Thymus (tissue), 11 donors: Measurements from ENCODE around the gene ZRANB1. TPM values are rescaled to one million over a fixed set of nuclear protein-coding genes. Genes with fewer than 3 reads are reported as not detected.

Experiments
- DNase-seq, 9 donors: peaks; one replicate each; pipeline ENCODE4 v3.0.0-alpha.2; 2013; ENCODE audit warnings: low spot score in 9 of 9, low read depth in 6 of 9, missing footprints in 1 of 9
- H3K27ac ChIP-seq, 2 donors: one replicate each; pipeline ENCODE4 v1.5.1; 2013; ENCODE audit warnings: control low read depth in 1 of 2, low read depth in 1 of 2, low read length in 1 of 2, mild to moderate bottlenecking in 1 of 2, moderate library complexity in 1 of 2
- H3K27me3 ChIP-seq, 2 donors: one replicate each; pipeline ENCODE4 v1.5.1; 2013; ENCODE audit warnings: low read length in 1 of 2; ENCODE audit not compliant: control insufficient read depth in 2 of 2, insufficient read depth in 1 of 2
- H3K36me3 ChIP-seq, 2 donors: one replicate each; pipeline ENCODE4 v1.5.1; 2013; ENCODE audit warnings: low read length in 1 of 2, mild to moderate bottlenecking in 1 of 2, moderate library complexity in 1 of 2; ENCODE audit not compliant: control insufficient read depth in 2 of 2, insufficient read depth in 2 of 2
- H3K4me1 ChIP-seq, 2 donors: one replicate each; pipeline ENCODE4 v1.5.1; 2013; ENCODE audit warnings: low read length in 2 of 2; ENCODE audit not compliant: control insufficient read depth in 2 of 2, insufficient read depth in 2 of 2
- H3K4me3 ChIP-seq, 2 donors: one replicate each; pipeline ENCODE4 v1.5.1; 2013; ENCODE audit warnings: low read length in 2 of 2, control low read depth in 1 of 2, mild to moderate bottlenecking in 1 of 2
- H3K9me3 ChIP-seq, 2 donors: one replicate each; pipeline ENCODE4 v1.5.1; 2013; ENCODE audit warnings: low read length in 1 of 2, mild to moderate bottlenecking in 1 of 2; ENCODE audit not compliant: control insufficient read depth in 2 of 2, insufficient read depth in 1 of 2
- WGBS: extraction: QIAGEN DNeasy Blood & Tissue Kit; methylation state at CpG from one replicate; pipeline ENCODE4 v1.1.7; 2013; 5-methylcytosine and 5-hydroxymethylcytosine counted together
- polyA plus RNA-seq: library from polyadenylated mRNA; stranded (reverse); fragments of 200-250 nt; gene quantifications from one replicate; pipeline ENCODE4 v1.2.3, GENCODE V29; 2013
- total RNA-seq: library from RNA; stranded (reverse); fragments of 120-200 nt; gene quantifications from one replicate; pipeline ENCODE4 v1.2.4, GENCODE V29; 2013
- donor health status: healthy.

ZRANB1 gene
- total and polyA plus RNA-seq, 2 donors, result 16.0 to 17.5 TPM

DNA sequence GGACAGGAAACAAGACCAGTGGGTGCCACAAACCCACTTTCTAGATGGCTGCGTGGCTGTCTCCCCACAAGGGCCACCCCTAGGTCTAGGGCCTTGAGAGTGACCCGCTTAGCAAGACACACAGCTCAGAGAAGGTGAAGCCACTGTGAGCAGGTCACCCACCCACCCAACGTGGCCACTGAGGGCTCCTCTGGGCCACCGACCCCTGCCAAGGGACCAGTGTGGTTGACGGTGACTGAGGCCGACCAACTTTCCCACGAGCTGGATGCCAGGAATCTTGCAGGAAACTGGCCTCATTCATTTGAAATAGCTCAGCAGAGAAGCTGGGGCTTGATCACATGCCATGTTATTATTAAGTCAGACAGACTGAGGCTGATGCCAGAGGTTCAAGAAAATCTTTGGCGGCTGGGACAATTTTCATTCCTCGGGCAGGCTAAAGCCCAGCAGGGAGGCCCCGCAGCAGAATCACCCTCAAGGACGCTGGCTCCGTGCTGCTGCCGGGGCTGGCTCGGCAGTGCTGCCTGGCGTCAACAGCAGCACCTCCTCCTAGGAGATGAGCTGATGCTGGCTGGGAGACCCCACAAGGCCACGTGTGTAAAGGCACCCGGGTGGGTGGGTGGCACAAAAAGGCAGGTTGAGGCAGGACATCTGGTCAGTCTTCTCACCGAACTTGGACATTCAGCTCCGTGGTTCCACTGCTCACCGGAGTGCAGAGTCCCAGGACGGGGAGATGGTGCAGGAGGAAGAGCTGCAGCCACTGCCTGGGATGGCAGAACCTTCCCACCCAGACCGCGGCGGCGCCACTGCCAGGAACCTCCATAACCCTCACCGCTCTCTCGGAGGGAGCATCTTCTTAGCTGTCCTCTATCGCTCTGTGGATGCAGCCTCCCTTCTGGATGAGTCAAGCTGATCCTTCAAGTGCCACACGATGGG is 57.8 kb downstream of the ZRANB1 start:
- no peak overlapping the region for H3K4me3 ChIP-seq
- no peak overlapping the region for H3K27ac ChIP-seq
- 93% methylated on average over 29 of the region's 29 CpGs for WGBS
- H3K36me3 ChIP-seq, result no peaks in the 10 kb centered on the region
- H3K27me3 ChIP-seq, result no peaks in the 10 kb centered on the region
- DNase-seq, result no peak
- H3K4me1 ChIP-seq, result peaks cover 6 to 7% of the 10 kb centered on the region in 2 donors
- H3K9me3 ChIP-seq, result no peaks in the 10 kb centered on the region

GRCh38 chr10:125000366-125001312 is 58.7 kb downstream of the ZRANB1 start:
- WGBS, result 55% methylated on average over 35 of the region's 35 CpGs
- H3K27me3 ChIP-seq, result no peaks in the 10 kb centered on the region
- no peak overlapping the region for H3K4me3 ChIP-seq
- H3K9me3 ChIP-seq, result no peaks in the 10 kb centered on the region
- no peak overlapping the region for H3K27ac ChIP-seq
- H3K36me3 ChIP-seq, result no peaks in the 10 kb centered on the region
- DNase-seq, result peak in 4 of 9 donors; percentile 16 to 54 (median 25)
- peaks cover 6 to 7% of the 10 kb centered on the region in 2 donors for H3K4me1 ChIP-seq

- 93% methylated on average over 21 of the region's 21 CpGs for WGBS
- H3K27ac ChIP-seq, result no peak overlapping the region
- no peak overlapping the region for H3K4me3 ChIP-seq
- no peak for DNase-seq
- peaks cover 6 to 7% of the 10 kb centered on the region in 2 donors for H3K4me1 ChIP-seq
- H3K27me3 ChIP-seq, result no peaks in the 10 kb centered on the region
- no peaks in the 10 kb centered on the region for H3K9me3 ChIP-seq
- no peaks in the 10 kb centered on the region for H3K36me3 ChIP-seq
These were observed 59.6 kb downstream of the ZRANB1 start for GRCh38 chr10:125001313-125002046.

- Histone ChIP-seq H3K27ac (no peak overlapping the region), H3K4me3 (no peak overlapping the region), H3K36me3 (no peaks in the 10 kb centered on the region), H3K4me1 (peaks cover 6 to 7% of the 10 kb centered on the region in 2 donors), H3K9me3 (no peaks in the 10 kb centered on the region), H3K27me3 (no peaks in the 10 kb centered on the region)
- no peak for DNase-seq
- 94% methylated on average over 12 of the region's 12 CpGs for WGBS
These were observed 60.1 kb downstream of the ZRANB1 start for GRCh38 chr10:125002047-125002422.

DNA sequence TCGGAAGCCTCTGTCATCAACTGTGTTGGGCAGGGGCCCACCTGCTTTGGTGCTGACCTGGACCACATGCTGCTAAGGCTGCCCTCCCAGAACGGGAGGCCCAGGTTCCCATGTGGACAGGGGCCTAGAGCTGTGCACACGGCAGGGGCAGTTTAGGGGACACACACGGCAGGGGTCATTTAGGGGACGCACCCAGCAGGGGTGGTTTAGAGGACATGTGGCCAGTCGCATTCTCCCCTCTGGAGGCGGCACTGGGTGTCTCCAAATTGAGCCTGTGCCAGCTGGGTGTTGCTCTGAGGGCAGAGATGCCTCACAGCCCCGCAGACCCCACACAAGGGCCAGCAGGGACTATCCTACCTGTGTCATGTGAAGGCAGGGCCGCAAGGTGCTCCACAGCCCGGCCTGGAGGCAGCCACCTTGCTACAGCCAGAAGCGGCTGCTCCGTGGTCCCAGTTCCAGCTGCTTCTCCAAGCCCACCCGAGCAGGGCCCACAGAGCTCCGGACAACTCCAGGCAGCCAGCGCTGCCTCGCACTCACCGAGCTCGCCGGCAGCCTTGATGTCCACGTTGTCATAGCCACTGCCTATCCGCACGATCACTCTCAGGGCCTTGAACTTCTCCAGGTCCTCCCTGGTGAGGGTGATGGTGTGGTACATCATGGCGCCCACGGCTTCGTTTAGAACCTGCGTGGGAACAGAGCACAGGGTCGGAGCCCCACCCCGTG is 60.7 kb downstream of the ZRANB1 start:
- no peak for DNase-seq
- Histone ChIP-seq H3K9me3 (no peaks in the 10 kb centered on the region), H3K27me3 (no peaks in the 10 kb centered on the region), H3K27ac (no peak overlapping the region), H3K4me1 (peaks cover 6 to 7% of the 10 kb centered on the region in 2 donors), H3K4me3 (no peak overlapping the region), H3K36me3 (no peaks in the 10 kb centered on the region)
- WGBS, result 97% methylated on average over 28 of the region's 28 CpGs

DNA sequence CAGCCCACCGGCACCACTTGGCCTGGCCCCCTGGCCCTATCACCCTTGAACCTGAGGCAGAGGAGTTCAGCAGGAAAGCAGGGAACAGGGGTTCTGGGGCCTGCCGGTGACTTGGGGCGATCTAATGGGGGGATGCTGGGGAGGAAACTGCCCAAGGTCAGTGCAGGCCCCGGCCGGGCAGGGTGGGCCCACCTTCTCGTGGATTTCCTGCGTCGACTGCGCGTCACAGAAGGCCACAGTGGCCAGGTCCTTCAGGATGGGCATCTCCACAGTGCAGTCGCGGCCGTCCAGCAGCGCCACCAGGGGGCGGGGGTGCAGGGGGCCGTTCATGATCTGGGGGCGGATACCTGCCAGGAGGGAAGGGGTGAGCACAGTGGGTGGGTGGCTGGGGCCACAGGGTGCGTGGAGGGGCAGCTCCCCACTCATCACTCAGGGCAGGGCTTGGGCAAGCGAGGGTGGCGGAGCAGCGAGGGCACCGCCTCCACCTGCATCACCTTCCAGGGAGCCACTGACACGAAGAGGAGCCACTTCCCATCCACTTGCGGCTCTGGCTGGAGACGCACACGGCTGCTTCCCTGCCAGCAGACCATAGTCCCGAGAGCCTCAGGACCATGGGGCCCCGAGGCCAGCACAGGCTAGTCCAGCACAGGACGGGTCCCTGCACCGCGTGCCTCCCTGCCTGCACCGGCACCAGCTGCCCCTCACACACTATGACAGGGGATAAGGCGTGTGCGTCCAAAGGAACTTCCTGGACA is 61.4 kb downstream of the ZRANB1 start:
- no peak for DNase-seq
- Histone ChIP-seq H3K27ac (no peak overlapping the region), H3K36me3 (no peaks in the 10 kb centered on the region), H3K27me3 (no peaks in the 10 kb centered on the region), H3K9me3 (no peaks in the 10 kb centered on the region), H3K4me1 (peaks cover 6 to 7% of the 10 kb centered on the region in 2 donors), H3K4me3 (no peak overlapping the region)
- 98% methylated on average over 34 of the region's 34 CpGs for WGBS

GRCh38 chr10:125003901-125004467 is 62.1 kb downstream of the ZRANB1 start:
- peaks cover 6 to 7% of the 10 kb centered on the region in 2 donors for H3K4me1 ChIP-seq
- no peaks in the 10 kb centered on the region for H3K27me3 ChIP-seq
- no peak for DNase-seq
- WGBS, result 92% methylated on average over 14 of the region's 14 CpGs
- no peaks in the 10 kb centered on the region for H3K9me3 ChIP-seq
- no peak overlapping the region for H3K27ac ChIP-seq
- H3K36me3 ChIP-seq, result no peaks in the 10 kb centered on the region
- no peak overlapping the region for H3K4me3 ChIP-seq
